ENCODE results near the gene RNF17. TPM values are rescaled to one million over a fixed set of nuclear protein-coding genes. Genes with fewer than 3 reads are reported as not detected.

RNF17 gene
- total RNA-seq, 1 donor from 2014 or later: not detected

DNA sequence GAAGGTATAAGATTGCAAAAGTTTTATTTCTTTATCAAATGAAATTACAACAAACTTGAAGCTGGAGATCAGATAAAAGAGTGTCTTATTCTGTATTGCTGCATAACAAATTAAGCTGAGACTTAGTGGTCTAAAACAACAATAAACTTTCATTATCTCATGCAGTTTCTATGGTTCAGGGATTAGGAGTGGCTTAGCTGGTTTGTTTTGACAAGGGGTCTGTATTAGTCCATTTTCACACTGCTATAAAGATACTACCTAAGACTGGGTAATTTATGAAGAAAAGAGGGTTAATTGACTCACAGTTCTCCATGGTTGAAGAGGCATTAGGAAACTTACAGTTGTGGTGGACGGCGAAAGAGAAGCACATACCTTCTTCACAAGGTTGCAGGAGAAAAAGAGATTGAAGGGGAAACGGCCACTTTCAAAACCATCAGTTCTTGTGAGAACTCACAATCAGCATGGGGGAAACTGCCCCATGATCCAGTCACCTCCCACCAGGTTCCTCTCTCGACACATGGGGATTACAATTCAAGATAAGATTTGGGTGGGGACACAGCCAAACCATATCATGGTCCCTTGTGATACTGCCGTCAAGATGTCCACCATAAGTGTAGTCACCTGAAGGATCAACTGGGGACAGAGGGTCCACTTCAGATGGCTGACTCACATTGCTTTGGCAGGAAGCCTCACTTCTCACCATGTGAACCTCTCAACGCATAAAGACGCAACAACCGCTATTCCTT is 97.8 kb downstream of the RNF17 start:
- Histone ChIP-seq H3K4me3 (no peak overlapping the region), H3K27ac (no peak overlapping the region), H3K9me3 (no peaks in the 10 kb centered on the region), H3K36me3 (no peaks in the 10 kb centered on the region), H3K27me3 (ENCODE audit: low read depth) (no peaks in the 10 kb centered on the region), H3K4me1 (peaks cover 8% of the 10 kb centered on the region)
- ATAC-seq (no peak), DNase-seq (no peak)
- intact Hi-C loops (cut with DNase I): no loop called here
- TF ChIP-seq, protein P1, sequence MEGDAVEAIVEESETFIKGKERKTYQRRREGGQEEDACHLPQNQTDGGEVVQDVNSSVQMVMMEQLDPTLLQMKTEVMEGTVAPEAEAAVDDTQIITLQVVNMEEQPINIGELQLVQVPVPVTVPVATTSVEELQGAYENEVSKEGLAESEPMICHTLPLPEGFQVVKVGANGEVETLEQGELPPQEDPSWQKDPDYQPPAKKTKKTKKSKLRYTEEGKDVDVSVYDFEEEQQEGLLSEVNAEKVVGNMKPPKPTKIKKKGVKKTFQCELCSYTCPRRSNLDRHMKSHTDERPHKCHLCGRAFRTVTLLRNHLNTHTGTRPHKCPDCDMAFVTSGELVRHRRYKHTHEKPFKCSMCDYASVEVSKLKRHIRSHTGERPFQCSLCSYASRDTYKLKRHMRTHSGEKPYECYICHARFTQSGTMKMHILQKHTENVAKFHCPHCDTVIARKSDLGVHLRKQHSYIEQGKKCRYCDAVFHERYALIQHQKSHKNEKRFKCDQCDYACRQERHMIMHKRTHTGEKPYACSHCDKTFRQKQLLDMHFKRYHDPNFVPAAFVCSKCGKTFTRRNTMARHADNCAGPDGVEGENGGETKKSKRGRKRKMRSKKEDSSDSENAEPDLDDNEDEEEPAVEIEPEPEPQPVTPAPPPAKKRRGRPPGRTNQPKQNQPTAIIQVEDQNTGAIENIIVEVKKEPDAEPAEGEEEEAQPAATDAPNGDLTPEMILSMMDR (IDR thresholded peaks at IDR 0.05): no peak

DNA sequence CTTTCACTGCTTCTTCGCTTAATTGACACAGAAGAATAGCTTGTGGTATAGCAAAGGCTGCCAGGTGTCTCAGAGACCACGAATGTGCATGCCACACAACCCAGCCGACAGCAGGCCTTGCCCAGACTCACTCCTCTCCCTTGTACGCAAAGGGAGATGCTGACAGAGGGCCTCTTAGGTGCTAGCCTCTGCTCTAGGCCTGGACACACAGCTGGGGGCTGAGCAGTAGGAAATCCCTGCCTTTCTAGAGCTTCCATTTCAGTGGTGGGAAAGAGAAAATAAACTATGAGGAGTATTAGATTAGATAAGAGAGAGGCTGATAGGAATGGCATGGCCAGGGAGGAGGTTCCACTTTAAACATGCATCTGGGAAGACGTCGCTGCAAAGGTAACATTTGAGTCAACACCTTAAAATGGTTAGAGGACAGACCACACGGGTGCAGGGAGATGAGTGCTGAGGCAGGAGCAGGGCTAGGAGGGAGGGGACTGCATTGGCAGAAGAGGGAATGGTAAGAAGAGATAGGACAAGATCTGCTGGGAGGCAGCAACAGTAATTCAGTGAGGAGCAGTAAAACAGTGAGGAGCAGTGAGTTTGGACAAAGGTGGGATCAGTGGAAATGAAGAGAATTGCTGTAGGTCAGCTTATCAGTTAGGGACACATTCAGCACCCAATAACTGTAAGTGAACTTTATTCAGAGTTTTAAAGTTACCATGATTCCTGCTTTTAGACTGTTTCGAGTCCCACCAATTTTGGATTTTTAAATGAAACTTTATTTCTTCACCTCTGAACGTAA is 100.0 kb downstream of the RNF17 start:
- Histone ChIP-seq H3K4me3 (no peak overlapping the region), H3K27me3 (ENCODE audit: low read depth) (no peaks in the 10 kb centered on the region), H3K36me3 (no peaks in the 10 kb centered on the region), H3K27ac (no peak overlapping the region), H3K4me1 (peaks cover 8% of the 10 kb centered on the region), H3K9me3 (no peaks in the 10 kb centered on the region)
- TF ChIP-seq, protein P1 (IDR thresholded peaks at IDR 0.05): no peak
- ATAC-seq (no peak), DNase-seq (no peak)
- intact Hi-C loops (cut with DNase I): no loop called here

DNA sequence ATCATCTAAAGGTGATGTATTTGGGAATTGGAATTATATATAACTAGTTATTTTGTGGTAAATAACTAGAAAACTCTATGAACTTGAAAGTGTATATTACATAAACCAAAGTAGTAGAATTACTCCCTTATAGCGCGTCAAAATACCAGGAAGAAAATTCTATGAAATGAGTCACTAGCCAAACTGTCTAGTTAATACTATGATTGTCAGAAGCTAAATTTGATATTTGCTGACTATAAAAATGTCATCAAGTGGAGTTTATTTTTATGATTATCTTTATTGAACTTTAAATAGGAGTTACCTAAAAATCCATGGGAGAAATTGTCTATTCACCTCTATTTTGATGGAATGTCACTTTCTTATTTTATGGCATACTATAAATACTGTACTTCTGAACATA is 100.6 kb downstream of the RNF17 start:
- Histone ChIP-seq H3K4me1 (peaks cover 8% of the 10 kb centered on the region), H3K9me3 (no peaks in the 10 kb centered on the region), H3K27ac (no peak overlapping the region), H3K4me3 (no peak overlapping the region), H3K27me3 (ENCODE audit: low read depth) (no peaks in the 10 kb centered on the region), H3K36me3 (no peaks in the 10 kb centered on the region)
- intact Hi-C loops (cut with DNase I): no loop called here
- ATAC-seq: no peak
- TF ChIP-seq, protein P1 (IDR thresholded peaks at IDR 0.05): no peak
- DNase-seq: no peak

DNA sequence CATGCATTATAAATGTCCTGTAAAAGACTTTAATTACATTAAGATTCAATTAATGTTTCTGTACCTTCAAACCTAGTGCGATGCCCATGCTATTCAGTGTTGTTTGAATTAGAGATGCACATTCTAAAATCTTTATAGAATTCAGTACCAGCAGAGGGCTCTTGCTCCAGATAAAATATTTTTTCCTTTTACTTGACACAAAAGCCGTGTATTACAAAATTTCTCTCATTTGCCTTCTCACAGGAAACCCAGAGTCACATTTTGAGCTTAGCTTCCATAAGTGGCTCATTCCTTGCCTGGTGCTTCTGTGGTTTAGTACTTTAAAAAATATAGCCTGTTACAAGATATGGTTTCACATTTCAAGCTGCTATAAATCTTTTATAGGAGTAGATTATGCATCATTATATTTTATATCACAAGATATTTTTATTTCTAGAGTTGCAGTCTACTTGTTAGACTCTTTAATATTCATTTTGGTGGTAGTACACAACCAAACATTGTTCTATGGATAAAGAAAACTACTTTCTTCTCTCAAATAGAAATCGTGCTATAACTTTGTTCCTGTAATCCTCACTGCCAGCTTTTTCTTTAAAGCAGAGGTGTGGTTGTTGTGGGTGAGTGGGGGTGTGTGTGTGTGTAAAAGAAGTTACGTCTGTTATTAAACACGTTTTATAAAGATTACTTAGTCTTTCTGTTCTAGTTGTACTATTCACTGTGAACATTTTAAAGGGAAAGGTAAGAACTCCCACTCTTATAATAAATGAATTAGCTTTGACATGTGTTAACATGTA is 101.4 kb downstream of the RNF17 start:
- intact Hi-C loops (cut with DNase I): no loop called here
- Histone ChIP-seq H3K4me3 (no peak overlapping the region), H3K36me3 (no peaks in the 10 kb centered on the region), H3K9me3 (no peaks in the 10 kb centered on the region), H3K27ac (no peak overlapping the region), H3K4me1 (peaks cover 8% of the 10 kb centered on the region), H3K27me3 (ENCODE audit: low read depth) (no peaks in the 10 kb centered on the region)
- DNase-seq (no peak), ATAC-seq (no peak)
- TF ChIP-seq, protein P1 (IDR thresholded peaks at IDR 0.05): no peak

DNA sequence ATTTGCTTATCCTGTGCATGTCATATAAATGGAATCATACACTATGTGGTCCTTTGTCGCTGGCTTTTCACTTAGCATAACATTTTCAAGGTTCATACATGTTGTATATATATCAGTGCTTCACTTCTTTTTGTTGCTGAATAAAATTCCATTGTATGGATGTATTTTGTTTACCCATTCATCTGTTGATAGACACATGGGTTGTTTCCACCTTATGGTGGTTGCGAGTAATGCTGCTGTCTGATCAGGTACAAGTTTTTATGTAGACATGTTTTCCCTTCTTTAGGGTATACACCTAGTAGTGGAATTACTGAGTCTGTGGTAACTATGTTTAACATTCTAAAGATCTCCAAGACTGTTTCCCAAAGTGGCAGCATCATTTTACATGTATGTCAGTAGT is 102.5 kb downstream of the RNF17 start:
- H3K9me3 ChIP-seq: no peaks in the 10 kb centered on the region
- DNase-seq (no peak), ATAC-seq (no peak)
- intact Hi-C loops (cut with DNase I): no loop called here
- peaks cover 8% of the 10 kb centered on the region for H3K4me1 ChIP-seq
- no peak overlapping the region for H3K27ac ChIP-seq
- TF ChIP-seq, protein P1 (IDR thresholded peaks at IDR 0.05): no peak
- no peak overlapping the region for H3K4me3 ChIP-seq
- H3K27me3 ChIP-seq (ENCODE audit: low read depth): no peaks in the 10 kb centered on the region
- H3K36me3 ChIP-seq: no peaks in the 10 kb centered on the region

Measured in lower lobe of right lung (tissue), 2 donors.